SK-MEL-5 (cell line): Measurements from ENCODE around the gene ARHGAP9. TPM values are rescaled to one million over a fixed set of nuclear protein-coding genes. Genes with fewer than 3 reads are reported as not detected.
"Not testable (repeated sequence)": the region's sequence is repeated elsewhere in the genome, so short reads cannot be mapped to it uniquely, and the experiment has no call there.

Experiments
- DNase-seq: peaks from one replicate; pipeline ENCODE4 v3.0.0-alpha.2; 2016; ENCODE audit warnings: low read depth, low spot score
- in situ Hi-C: cut with HindIII; loops from 2 replicates; pipeline ENCODE4 v1.10.0; 2016; ENCODE audit warnings: low sequenced_read_pairs, high pct_unique_total_duplicates, low pct_unique_long_range_greater_than_20kb
- total RNA-seq: library from RNA; depleted of rRNA; stranded (reverse); fragments of >200 nt; shearing (Covaris generic); gene quantifications from 2 replicates; pipeline ENCODE4 v1.2.3, GENCODE V29; 2014

ARHGAP9 gene
- total RNA-seq, 1 experiment from 2014 or later = not detected

DNA sequence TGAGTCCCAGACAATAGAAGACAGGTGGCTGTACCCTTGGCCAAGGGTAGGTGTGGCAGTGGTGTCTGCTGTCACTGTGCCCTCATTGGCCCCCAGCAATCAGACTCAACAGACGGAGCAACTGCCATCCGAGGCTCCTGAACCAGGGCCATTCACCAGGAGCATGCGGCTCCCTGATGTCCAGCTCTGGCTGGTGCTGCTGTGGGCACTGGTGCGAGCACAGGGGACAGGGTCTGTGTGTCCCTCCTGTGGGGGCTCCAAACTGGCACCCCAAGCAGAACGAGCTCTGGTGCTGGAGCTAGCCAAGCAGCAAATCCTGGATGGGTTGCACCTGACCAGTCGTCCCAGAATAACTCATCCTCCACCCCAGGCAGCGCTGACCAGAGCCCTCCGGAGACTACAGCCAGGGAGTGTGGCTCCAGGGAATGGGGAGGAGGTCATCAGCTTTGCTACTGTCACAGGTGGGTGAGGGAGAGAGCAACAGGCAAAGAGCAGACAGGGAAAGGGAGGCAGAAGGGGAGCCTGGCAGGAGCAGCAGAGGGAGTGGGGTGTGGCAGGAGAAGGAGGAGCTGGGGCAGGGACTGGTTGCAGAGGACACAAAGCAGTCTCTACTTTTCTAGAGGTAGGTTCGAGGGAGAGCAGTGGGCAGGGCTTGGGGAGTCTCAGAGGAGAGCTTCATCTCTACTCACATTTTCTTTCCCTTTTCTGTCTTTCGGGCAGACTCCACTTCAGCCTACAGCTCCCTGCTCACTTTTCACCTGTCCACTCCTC is 24.1 kb downstream of the ARHGAP9 start:
- DNase-seq = no peak
- in situ Hi-C loops = no loop called here

DNA sequence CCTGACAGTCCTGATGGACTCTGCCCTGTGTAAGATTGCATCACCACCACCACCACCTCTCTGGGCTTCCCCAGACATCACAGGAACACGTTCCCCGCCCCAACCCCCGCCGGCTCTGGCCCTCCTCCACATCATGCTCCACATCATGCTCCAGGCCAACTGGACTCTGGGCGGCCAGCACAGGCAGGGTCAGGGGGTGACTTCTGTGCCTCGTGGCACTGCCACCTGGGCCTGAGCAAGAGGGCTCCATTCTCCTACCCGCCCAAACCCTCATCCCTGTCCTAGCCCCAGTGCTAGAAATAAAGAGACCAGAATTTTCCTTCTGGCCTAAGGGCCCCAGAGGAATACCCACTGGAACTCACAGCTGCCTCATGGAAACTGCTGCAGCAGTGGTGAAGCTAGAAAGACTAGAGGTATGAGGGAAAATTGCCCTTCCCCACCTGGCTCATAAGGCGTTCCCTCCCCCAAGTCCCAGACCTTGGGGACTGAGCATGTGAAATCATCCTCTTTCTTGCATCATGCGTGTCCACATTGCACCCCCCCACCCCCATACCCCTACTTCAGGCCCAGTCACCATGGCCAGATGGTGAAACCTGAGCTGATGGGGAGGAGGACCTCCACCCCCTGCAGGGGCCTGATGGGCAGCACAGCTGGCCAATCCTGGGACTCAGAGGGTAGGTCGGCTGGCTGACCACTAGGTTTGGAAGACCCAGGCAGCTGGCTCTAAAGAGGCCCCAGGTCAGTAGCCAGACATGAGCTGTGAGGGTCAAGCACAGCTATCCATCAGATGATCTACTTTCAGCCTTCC is 24.9 kb downstream of the ARHGAP9 start, which contains the start of gene INHBE:
Gene INHBE (plus strand): TSS at position 742 of the 808 bp plus-strand sequence. CDS start 230 bp downstream, outside the sequence.
- DNase-seq = no peak
- in situ Hi-C loops = no loop called here

DNA sequence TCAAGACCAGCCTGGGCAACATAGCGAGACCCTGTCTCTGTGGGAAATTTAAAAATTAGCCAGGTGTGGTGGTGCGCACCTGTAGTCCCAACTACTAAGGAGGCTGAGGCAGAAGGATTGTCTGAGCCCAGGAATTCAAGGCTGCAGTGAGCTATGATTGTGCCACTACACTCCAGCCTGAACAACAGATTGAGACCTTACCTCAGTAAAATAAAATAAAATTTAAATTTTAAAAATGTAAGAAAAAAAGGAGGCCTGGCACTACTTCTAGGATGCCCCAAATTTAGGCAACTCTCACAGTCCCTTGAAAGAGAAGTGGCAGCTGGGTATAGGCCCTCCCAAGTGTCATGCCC is 25.5 kb downstream of the ARHGAP9 start:
- in situ Hi-C loops = no loop called here
- no peak for DNase-seq

DNA sequence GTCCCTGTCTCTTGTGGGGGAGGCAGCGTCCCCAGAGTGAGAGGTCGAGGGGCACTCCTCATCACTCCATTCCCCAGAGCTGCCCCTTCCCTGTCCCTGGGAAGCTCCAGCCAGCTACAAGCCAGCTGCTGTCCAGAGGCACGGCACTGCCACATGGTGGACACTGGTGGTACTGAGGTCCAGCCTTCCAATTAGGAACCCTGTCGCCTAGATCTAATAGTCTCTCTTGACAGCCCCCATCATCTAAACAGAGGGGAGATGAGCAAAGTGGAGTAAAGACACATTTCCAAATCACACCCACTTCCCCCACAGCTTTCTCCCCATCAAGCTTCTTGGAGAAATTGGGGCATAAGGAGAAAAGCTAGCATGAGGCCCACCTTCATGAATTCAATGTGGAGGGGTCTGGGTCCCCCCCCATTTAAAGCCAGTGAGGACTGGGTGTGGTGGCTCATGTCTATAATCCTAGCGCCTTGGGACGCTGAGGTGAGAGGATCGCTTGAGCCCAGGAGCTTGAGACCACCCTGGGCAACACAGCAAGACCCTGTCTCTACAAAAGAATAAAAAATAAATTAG is 26.6 kb downstream of the ARHGAP9 start:
- in situ Hi-C loops = no loop called here
- peak; percentile 83 for DNase-seq

DNA sequence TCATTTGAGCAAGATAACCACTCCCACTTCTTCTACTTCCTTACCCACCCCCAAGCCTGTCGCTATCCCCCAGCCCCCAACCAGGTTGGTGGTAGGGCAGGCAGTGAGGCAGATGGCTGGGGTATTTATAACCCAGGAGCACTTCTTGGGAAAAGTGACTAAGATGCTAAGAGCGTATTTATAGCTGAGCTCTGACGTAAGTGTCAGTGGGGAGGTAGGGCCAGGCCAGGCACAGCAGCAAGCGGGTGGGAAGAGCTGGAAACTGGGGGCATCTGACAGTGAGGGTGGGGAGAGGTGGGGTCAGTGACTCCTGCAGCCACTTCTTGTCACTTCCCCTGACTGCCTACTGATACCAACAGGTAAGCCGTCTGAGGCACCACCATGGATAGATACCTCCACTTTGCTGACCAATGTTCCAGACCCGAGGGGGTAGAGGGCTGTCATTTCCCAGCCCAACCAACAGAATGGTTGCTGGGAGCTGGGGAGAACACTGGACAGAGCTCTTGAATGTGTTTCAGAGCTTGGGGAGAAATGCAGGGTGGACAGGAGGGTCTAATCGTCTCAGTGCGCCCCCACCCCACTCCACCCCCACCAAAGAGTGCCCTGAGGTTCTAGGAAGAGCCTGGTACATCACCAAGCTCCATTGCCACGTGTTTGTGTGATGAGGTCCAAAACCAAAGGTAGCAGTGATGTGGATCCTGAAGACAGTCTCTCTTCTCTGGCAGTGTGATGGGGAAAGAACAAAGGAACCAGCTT is 27.3 kb downstream of the ARHGAP9 start:
- no peak for DNase-seq
- in situ Hi-C loops = no loop called here

DNA sequence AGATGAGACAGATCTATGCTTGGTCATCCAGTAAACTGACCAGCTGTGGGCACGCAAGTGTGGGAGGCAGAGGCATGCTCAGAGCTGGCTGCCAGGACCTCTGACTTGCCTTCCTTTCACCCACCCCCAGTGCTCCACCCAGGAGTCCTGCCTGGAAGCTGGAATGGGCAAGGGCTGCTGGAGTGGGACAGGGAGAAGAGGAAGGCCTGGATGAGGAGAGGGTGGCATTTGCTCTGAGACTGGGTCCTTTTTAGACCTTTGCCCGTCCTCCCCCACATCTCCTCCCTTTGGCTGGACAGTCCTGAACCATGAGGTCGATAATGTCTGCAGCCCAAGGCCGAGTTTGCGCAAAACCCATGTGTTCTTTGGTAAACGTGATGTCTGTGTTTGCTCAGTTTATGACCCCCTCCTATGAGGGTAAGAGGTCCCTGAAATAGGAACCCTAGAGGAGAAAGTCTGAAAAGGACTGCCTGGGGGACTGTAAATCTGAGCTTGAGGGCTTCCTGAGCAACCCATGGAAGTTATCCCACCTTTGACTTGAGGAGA is 28.4 kb downstream of the ARHGAP9 start:
- in situ Hi-C loops = no loop called here
- DNase-seq = no peak

DNA sequence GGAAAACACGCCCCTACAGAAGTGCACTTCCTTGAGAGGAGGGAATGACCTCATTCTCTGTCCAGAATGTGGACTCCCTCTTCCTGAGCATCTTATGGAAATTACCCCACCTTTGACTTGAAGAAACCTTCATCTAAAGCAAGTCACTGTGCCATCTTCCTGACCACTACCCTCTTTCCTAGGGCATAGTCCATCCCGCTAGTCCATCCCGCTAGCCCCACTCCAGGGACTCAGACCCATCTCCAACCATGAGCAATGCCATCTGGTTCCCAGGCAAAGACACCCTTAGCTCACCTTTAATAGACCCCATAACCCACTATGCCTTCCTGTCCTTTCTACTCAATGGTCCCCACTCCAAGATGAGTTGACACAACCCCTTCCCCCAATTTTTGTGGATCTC is 29.6 kb downstream of the ARHGAP9 start:
- DNase-seq = no peak
- in situ Hi-C loops = no loop called here

DNA sequence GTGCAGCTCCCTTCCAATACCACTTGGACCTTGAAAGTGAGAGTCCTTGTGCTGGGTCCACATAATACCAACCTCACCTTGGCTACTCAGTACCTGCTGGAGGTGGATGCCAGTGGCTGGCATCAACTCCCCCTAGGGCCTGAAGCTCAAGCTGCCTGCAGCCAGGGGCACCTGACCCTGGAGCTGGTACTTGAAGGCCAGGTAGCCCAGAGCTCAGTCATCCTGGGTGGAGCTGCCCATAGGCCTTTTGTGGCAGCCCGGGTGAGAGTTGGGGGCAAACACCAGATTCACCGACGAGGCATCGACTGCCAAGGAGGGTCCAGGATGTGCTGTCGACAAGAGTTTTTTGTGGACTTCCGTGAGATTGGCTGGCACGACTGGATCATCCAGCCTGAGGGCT is 30.3 kb downstream of the ARHGAP9 start:
- no peak for DNase-seq
- in situ Hi-C loops = no loop called here

DNA sequence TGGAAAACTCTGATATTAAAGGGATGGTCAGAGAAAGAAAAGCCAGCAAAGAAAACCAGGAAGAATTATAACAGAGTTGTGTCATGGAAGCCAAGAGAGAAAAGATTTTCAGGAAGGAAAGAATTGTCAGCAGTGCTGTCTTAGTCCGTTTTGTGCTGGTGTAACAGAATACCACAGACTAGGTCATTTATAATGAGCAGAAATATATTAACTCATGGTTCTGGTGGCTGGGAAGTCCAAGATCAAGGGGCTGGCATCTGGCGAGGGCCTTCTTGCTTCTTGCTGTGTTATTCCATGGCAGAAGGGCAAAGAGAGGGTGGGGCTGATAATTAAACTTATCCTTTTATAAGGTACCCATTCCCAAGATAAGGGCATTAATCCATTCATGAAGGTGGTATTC is 31.0 kb downstream of the ARHGAP9 start:
- in situ Hi-C loops = no loop called here
- no peak for DNase-seq

DNA sequence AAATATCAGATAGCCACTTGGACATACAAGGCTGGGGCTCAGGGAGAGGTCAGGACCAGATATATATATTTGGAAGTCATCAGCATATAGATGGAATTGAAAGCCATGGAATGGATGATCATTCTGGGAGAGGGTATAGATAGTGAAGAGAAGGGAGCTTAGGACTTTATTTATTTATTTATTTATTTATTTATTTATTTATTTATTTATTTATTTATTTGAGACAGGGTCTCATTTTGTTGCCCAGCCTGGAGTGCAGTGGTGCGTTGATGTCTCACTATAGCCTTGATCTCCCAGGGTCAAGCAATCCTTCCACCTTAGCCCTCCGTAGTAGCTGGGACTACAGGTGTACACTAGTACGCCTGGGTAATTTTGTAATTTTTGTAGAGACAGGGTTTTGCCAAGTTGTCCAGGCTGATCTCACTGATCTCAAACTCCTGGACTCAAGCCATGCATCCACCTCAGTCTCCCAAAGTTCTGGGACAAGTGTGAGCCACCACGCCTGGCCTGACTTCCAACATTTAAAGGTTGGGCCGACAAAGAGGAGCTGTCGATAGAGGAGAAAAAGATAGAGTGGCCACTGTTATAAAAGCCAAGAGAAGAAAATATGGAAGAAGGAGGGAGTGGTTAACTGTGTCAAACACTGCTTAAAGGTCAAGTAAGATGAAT is 33.2 kb downstream of the ARHGAP9 start:
- DNase-seq = no peak
- in situ Hi-C loops = no loop called here

DNA sequence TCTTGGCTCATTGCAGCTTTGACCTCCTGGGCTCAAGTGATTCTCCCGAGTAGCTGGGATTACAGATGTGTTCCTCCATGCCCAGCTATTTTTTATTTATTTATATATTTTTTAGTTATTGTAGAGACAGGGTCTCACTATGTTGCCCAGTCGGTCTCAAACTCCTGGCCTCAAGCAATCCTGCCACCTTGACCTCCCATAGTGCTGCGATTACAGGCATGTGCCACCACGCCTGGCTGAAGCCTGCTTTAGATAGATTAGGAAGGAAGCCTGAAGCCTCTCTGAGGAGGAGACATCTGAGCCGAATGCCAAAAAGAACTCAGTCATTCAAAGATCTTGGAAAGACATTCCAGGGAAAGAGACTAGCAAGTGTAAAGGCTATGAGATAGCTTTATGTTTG is 34.9 kb downstream of the ARHGAP9 start:
- in situ Hi-C loops = no loop called here
- no peak for DNase-seq

DNA sequence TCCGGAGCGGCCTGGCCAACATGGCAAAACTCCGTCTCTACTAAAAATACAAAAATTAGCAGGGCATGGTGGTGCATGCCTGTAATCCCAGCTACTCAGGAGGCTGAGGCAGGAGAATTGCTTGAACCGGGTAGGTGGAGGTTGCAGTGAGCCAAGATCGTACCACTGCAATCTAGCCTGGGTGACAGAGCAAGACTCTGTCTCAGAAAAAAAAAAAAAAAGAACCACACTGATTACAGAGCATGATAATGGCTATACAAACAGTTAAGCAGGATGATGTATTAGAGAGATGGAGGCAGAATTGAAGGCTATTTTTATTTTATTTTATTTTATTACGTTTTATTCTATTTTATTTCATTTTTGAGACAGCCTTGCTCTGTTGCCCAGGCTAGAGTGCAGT is 35.3 kb downstream of the ARHGAP9 start:
- DNase-seq, in situ Hi-C loops: not testable (repeated sequence)

DNA sequence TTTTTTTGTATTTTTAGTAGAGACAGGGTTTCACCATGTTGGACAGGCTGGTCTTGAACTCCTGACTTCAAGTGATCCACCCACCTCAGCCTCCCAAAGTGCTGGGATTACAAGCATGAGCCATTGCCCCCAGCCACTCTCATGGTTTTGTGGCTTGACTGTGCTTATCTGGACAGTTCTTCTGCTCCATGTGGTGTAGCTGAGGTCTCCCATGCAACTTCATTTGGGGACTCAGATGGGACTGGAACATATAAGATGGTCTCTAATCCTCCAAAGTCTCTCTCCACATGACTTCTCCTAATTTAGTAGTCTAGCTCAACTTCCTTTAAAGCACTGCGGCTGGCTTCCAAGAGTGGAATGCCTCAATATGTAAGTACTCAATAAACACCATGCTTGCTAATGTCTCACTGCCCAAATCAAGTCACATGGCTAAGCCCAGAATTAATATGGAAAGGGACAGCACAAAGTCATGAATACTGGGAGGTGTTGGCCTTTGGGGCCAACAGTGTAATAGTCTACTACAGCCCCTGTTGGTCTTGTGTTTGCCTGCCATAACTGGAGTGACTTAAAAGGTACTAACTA is 37.7 kb downstream of the ARHGAP9 start:
- in situ Hi-C loops = no loop called here
- no peak for DNase-seq

DNA sequence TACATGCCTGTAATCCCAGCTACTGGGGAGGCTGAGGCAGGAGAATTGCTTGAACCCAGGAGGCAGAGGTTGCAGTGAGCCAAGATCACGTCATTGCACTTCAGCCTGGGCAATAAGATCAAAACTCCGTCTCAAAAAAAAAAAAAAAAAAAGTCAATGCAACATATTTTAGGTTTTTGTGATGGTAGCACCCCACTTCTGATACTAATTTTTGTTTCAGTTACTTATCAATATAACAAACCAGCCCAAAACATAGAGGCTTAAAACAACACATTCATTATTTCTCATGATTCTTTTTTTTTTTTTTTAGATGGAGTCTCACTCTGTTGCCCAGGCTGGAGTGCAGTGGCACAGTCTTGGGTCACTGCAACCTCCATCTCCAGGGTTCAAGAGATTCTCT is 38.3 kb downstream of the ARHGAP9 start:
- in situ Hi-C loops, DNase-seq: not testable (repeated sequence)

DNA sequence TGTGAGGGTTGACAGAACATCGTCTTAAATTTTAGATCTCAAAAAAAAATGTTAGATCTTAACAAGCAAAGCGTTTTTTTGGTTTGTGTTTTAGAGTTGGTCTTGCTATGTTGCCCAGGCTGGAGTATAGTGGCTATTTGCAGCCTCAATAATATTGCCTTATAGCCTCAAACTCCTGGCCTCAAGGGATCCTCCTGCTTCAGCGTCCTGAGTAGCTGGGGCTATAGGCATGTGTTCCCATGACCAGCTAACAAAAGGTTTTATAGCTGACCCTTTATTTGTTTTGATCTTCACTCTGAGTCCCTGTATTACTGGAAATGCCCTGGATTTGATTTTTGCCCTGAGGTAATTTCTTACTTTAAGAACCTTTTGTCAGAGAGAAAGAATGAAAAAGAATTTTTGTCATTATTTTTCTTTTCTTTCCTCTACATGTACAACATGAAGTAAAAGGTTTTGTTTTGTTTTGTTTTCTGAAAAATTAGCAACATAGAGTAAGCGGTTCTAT is 39.9 kb downstream of the ARHGAP9 start:
- peak; percentile 41 for DNase-seq
- in situ Hi-C loops = no loop called here

DNA sequence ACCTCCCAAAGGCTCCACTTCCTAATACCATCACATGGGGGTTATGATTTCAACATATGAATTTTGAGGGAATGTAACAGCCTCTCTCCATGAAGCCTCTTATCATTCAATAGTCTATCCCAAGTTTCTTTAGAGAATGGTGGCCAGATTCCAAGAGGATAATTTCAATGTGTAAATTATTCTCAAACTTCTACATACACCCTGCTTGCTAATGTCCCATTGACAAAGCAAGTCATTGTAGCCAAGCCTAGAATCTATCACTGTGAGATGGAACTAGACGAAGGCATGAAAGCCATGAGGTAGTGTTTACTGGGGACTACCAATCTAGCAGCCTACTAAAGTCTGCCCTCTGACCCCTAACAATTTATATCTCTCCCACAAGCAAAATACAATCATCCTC is 41.3 kb downstream of the ARHGAP9 start:
- in situ Hi-C loops = no loop called here
- DNase-seq = no peak

DNA sequence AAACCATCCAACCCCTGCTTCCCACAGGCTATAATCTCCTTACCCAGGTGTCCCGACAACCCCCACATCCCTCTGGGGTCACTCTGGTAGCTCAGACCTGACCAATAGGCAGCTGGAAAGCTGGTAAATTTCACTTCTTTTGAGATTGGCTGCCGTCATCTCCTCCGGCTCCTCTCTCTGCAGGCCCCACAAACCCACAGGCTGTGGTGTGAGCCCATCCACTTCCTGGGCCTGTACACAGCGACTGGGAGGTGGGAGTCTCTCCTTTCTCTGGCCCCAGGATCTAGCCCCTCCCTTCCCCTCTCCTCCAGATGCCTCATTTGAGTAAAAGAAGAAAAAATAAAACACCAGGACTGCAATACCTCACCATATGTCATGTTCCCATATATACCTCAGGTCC is 44.4 kb downstream of the ARHGAP9 start:
- no peak for DNase-seq
- in situ Hi-C loops = no loop called here
